Uterus (tissue), 2 donors: ENCODE results near the gene ATCAY.
"Not testable (repeated sequence)": the region's sequence is repeated elsewhere in the genome, so short reads cannot be mapped to it uniquely, and the experiment has no call there.

Experiments
- POLR2A ChIP-seq, 2 donors: fragments of 450-650 bp; IDR thresholded peaks; one replicate each; pipeline ENCODE4 v1.6.1; 2016; ENCODE audit warnings: antibody characterized with exemption in 2 of 2, mild to moderate bottlenecking in 1 of 2, moderate library complexity in 1 of 2
- TF ChIP-seq, protein P1 (sequence below), 4 experiments: fragments of 200-600 bp in 2 of 4; fragments of 450-650 bp in 2 of 4; sonication (generic) in 2 of 4; IDR thresholded peaks; one replicate each; pipeline ENCODE4 v1.5.1; 2016 to 2019; ENCODE audit warnings: antibody characterized with exemption in 4 of 4, mild to moderate bottlenecking in 2 of 4, moderate library complexity in 1 of 4

GRCh38 chr19:3947316-3947933 is 66.9 kb downstream of the ATCAY start:
- TF ChIP-seq, protein P1, sequence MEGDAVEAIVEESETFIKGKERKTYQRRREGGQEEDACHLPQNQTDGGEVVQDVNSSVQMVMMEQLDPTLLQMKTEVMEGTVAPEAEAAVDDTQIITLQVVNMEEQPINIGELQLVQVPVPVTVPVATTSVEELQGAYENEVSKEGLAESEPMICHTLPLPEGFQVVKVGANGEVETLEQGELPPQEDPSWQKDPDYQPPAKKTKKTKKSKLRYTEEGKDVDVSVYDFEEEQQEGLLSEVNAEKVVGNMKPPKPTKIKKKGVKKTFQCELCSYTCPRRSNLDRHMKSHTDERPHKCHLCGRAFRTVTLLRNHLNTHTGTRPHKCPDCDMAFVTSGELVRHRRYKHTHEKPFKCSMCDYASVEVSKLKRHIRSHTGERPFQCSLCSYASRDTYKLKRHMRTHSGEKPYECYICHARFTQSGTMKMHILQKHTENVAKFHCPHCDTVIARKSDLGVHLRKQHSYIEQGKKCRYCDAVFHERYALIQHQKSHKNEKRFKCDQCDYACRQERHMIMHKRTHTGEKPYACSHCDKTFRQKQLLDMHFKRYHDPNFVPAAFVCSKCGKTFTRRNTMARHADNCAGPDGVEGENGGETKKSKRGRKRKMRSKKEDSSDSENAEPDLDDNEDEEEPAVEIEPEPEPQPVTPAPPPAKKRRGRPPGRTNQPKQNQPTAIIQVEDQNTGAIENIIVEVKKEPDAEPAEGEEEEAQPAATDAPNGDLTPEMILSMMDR (IDR thresholded peaks at IDR 0.05) = not testable (repeated sequence)
- TF ChIP-seq POLR2A (IDR thresholded peaks at IDR 0.05) = not testable (repeated sequence)
